IPS DF 6.9 (cell line): ENCODE results near the gene ABHD2.

Experiments
- DNase-seq: peaks from one replicate; pipeline ENCODE4 v3.0.0-alpha.2; 2013; ENCODE audit warnings: low read depth, low spot score
- H3K27ac ChIP-seq: one replicate; pipeline ENCODE4 v1.5.1; 2013; ENCODE audit warnings: low read length, control low read depth
- H3K27me3 ChIP-seq: 2 replicates; pipeline ENCODE4 v1.6.1; 2013; ENCODE audit warnings: mild to moderate bottlenecking, low read length; ENCODE audit not compliant: control insufficient read depth, insufficient read depth
- H3K36me3 ChIP-seq: 2 replicates; pipeline ENCODE4 v1.6.1; 2013; ENCODE audit warnings: low read length; ENCODE audit not compliant: control insufficient read depth, insufficient read depth
- H3K4me1 ChIP-seq: 2 replicates; pipeline ENCODE4 v1.6.1; 2013; ENCODE audit warnings: low read length; ENCODE audit not compliant: control insufficient read depth, insufficient read depth
- H3K4me3 ChIP-seq: 2 replicates; pipeline ENCODE4 v1.5.1; 2013; ENCODE audit warnings: mild to moderate bottlenecking, low read length
- H3K9me3 ChIP-seq: 2 replicates; pipeline ENCODE4 v1.6.1; 2013; ENCODE audit warnings: low read length, inconsistent platforms; ENCODE audit not compliant: control insufficient read depth, insufficient read depth
- WGBS: extraction: QIAGEN DNeasy Blood & Tissue Kit; methylation state at CpG from one replicate; pipeline ENCODE4 v1.1.7; 2013; ENCODE audit warnings: mixed read lengths, missing lambda C conversion rate; ENCODE audit not compliant: insufficient read length, insufficient coverage; 5-methylcytosine and 5-hydroxymethylcytosine counted together

Gene ABHD2

GRCh38 chr15:89057506-89058133 lies 30.6 kb upstream of the ABHD2 start:
- Histone ChIP-seq H3K27me3 (no peaks in the 10 kb centered on the region), H3K36me3 (no peaks in the 10 kb centered on the region; the same call in 1 of the 2 replicates), H3K27ac (no peak overlapping the region), H3K4me3 (no peak overlapping the region), H3K9me3 (no peaks in the 10 kb centered on the region), H3K4me1 (no peaks in the 10 kb centered on the region)
- no CpG with 5 or more reads among the region's 13 CpGs for WGBS
- peak; percentile 64 for DNase-seq

GRCh38 chr15:89058376-89058775 lies 29.9 kb upstream of the ABHD2 start:
- WGBS, result no CpG with 5 or more reads among the region's 4 CpGs
- no peak for DNase-seq
- Histone ChIP-seq H3K9me3 (no peaks in the 10 kb centered on the region), H3K27ac (no peak overlapping the region), H3K4me3 (no peak overlapping the region), H3K36me3 (no peaks in the 10 kb centered on the region; the same call in 1 of the 2 replicates), H3K27me3 (no peaks in the 10 kb centered on the region), H3K4me1 (no peaks in the 10 kb centered on the region)

DNA sequence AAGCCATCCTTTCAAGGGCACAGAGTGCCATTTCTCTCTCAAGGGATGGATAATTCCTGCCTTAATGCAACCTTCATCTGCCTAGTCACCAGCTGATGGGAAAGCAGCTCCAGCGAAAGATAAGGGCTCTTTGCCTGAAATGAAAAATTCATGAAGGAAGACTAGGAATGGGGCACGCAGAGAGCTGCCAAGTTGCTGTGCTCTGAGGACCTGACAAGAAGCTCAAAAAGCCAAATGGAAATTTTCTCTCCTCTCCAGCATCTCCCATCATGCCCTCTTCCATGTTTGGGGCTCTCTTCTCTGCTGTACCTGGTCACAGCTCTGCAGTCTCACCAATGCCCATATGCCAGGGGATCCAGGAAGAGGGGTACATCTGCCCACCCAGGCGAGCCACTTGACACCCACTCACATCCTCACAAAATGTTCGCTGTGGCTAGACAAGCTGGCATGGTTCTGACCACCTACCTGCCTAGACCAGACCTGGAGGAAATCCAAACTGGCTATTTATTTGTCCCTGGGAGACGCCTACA lies 29.3 kb upstream of the ABHD2 start:
- no peak overlapping the region for H3K27ac ChIP-seq
- H3K36me3 ChIP-seq, result no peaks in the 10 kb centered on the region; the same call in 1 of the 2 replicates
- no CpG with 5 or more reads among the region's 5 CpGs for WGBS
- no peak overlapping the region for H3K4me3 ChIP-seq
- no peaks in the 10 kb centered on the region for H3K27me3 ChIP-seq
- no peaks in the 10 kb centered on the region for H3K9me3 ChIP-seq
- DNase-seq, result no peak
- no peaks in the 10 kb centered on the region for H3K4me1 ChIP-seq

- Histone ChIP-seq H3K4me3 (no peak overlapping the region), H3K27me3 (no peaks in the 10 kb centered on the region), H3K36me3 (no peaks in the 10 kb centered on the region), H3K27ac (no peak overlapping the region), H3K4me1 (no peaks in the 10 kb centered on the region), H3K9me3 (peaks cover 3% of the 10 kb centered on the region)
- DNase-seq, result no peak
- no CpG with 5 or more reads among the region's 1 CpG for WGBS
Observed at GRCh38 chr15:89066280-89066679, 22.0 kb upstream of the ABHD2 start.

GRCh38 chr15:89067751-89068150 lies 20.5 kb upstream of the ABHD2 start:
- DNase-seq, result no peak
- Histone ChIP-seq H3K4me3 (no peak overlapping the region), H3K27ac (no peak overlapping the region), H3K4me1 (no peaks in the 10 kb centered on the region), H3K9me3 (peaks cover 3% of the 10 kb centered on the region), H3K36me3 (no peaks in the 10 kb centered on the region), H3K27me3 (no peaks in the 10 kb centered on the region)
- no CpG with 5 or more reads among the region's 1 CpG for WGBS

DNA sequence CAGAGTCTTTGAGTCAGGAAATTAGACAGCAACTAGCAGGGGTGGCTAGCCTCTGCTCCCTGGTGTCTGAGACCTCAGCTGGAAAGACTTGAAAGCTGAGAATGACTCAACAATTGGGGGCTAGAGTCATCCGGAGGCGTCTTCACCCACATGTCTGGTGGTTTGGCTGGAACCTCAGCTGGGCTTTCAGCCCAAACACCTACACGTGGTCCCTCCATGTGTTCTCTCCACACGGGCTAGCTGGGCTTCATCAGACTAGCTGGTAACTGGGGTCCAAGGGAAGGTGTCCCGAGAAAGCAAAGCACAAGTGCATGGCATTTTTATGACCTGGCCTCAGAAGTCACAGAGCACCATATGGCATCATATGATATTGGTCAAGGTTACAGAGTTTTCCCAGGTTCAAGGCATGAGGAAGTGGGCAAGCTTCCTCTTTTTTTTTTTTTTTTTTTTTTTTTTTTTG lies 19.9 kb upstream of the ABHD2 start:
- H3K27ac ChIP-seq, result no peak overlapping the region
- no peaks in the 10 kb centered on the region for H3K36me3 ChIP-seq

DNA sequence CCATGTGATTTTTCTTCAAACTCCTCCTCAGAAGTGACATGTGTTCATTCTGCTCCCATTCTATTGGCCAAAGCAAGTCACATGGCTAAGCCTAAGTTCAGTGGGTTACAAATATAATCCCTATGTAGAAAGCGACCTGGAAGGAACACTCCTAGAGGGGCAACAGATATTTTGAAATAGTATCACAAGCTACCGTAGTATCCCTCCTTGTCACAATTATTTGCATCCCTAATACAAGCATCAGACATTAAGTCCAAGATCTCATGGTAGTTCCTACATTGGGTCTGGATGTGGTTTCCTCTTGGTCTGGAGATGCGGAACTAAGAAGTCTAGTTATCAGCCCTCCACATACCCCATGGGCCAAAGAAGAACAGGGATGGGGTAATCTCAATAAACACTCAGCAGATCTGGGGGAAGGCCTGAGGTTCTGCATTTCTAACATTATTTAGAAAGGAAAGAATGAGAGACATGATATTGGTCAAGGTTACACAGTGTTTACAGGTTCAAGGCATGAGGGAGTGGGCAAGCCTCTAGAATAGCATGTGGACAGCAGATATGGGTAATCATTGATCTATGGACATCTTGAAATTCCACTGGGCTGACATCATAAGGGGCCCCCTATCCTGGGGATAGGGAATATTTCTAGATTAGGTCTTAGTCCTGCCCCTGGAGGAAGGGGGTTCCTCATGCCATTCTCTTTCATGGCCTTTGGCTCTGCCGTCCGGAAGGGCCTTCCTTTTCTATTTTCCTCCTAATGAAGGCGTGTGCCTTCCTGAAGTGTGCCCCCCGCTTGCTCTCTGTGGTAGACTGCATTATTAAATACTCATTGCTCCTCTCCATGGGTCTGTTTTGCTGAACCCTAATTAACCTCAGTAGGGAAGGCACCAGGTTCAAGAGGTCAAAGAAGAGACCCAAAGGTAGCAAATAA lies 17.8 kb upstream of the ABHD2 start:
- H3K27ac ChIP-seq, result no peak overlapping the region
- no peaks in the 10 kb centered on the region for H3K36me3 ChIP-seq
- no peak overlapping the region for H3K4me3 ChIP-seq
- peaks cover 3% of the 10 kb centered on the region for H3K9me3 ChIP-seq
- H3K4me1 ChIP-seq, result no peaks in the 10 kb centered on the region
- DNase-seq, result no peak
- WGBS, result no CpG with 5 or more reads among the region's 7 CpGs
- H3K27me3 ChIP-seq, result no peaks in the 10 kb centered on the region

More for the DNA sequence above, 19.9 kb upstream of the ABHD2 start:
- Histone ChIP-seq H3K4me3 (no peak overlapping the region), H3K27me3 (no peaks in the 10 kb centered on the region), H3K9me3 (peaks cover 3% of the 10 kb centered on the region), H3K4me1 (no peaks in the 10 kb centered on the region)
- no CpG with 5 or more reads among the region's 5 CpGs for WGBS
- no peak for DNase-seq

DNA sequence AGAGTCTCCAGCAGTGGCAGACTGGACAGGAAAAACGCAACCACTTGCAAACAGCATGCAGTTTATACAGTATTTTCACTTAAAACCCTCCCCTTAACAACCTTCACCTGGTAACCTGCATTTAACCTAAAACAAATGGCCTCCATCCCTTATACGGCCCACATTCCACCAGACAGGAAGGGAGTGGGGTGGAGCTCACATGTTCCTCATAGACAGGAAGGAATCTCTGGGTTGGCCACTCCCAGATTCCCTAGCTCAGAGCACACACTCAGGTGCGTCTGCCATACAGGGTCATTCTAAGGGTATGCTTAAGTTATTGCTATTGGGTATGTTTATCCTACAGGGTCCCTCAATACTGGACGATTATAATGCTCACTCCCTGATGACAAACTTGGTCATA lies 16.8 kb upstream of the ABHD2 start:
- DNase-seq, result no peak
- Histone ChIP-seq H3K27me3 (no peaks in the 10 kb centered on the region), H3K4me3 (no peak overlapping the region), H3K36me3 (no peaks in the 10 kb centered on the region), H3K9me3 (peaks cover 3% of the 10 kb centered on the region), H3K4me1 (no peaks in the 10 kb centered on the region), H3K27ac (no peak overlapping the region)
- no CpG with 5 or more reads among the region's 4 CpGs for WGBS

DNA sequence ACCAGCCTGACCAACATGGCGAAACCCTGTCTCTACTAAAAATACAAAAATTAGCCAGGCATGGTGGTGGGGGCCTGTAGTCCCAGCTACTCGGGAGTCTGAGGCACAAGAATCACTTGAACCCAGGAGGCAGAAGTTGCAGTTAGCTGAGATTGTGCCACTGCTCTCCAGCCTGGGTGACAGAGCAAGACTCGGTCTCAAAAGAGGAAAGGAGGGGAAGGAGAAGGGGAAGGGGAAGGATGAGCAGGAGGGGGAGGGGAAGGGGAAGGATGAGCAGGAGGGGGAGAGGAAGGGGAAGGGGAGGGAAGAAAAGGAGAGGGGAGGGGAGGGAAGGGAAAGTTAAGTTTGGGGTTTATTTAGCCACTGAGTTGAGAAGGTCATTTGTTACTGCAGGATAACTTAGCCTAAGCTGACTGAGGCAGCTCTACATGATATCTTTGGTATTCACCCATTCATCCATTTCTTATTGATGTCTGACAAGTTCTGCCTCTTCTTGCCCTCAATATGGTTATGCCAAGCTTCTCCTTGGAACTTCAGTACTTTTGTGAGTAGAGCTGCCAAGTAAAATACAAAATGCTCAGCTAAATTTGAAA lies 15.9 kb upstream of the ABHD2 start:
- WGBS, result no CpG with 5 or more reads among the region's 3 CpGs

GRCh38 chr15:89074402-89075012 lies 13.7 kb upstream of the ABHD2 start:
- DNase-seq, result no peak
- no peaks in the 10 kb centered on the region for H3K4me1 ChIP-seq
- no CpG with 5 or more reads among the region's 4 CpGs for WGBS
- H3K36me3 ChIP-seq, result no peaks in the 10 kb centered on the region
- H3K27me3 ChIP-seq, result no peaks in the 10 kb centered on the region
- no peak overlapping the region for H3K4me3 ChIP-seq
- no peak overlapping the region for H3K27ac ChIP-seq
- no peaks in the 10 kb centered on the region for H3K9me3 ChIP-seq

More for the DNA sequence above, 15.9 kb upstream of the ABHD2 start:
- no peak for DNase-seq
- H3K4me3 ChIP-seq, result no peak overlapping the region
- H3K27me3 ChIP-seq, result no peaks in the 10 kb centered on the region
- H3K27ac ChIP-seq, result no peak overlapping the region
- H3K36me3 ChIP-seq, result no peaks in the 10 kb centered on the region
- H3K9me3 ChIP-seq, result peaks cover 1% of the 10 kb centered on the region
- no peaks in the 10 kb centered on the region for H3K4me1 ChIP-seq
